Stimulated activated CD8-positive, alpha-beta memory T cell treated with anti-CD3 and anti-CD28 coated beads, Interleukin-12 subunit alpha, Interleukin-12 subunit beta, amount 100 ng/mL, for 24 hours (primary cell): ENCODE data around the gene FOXP1.

ENCODE experiments used
- DNase-seq: peaks from one replicate; pipeline ENCODE4 v3.0.0-alpha.2; 2020; ENCODE audit errors: extremely low read depth

Gene FOXP1

GRCh38 chr3:71583566-71584393 lies at the start of gene FOXP1:
Gene FOXP1, minus strand, starts transcription at chr3:71583728. Its CDS starts 385,347 bp downstream, at chr3:71198381.
- DNase-seq = peak; percentile 26

DNA sequence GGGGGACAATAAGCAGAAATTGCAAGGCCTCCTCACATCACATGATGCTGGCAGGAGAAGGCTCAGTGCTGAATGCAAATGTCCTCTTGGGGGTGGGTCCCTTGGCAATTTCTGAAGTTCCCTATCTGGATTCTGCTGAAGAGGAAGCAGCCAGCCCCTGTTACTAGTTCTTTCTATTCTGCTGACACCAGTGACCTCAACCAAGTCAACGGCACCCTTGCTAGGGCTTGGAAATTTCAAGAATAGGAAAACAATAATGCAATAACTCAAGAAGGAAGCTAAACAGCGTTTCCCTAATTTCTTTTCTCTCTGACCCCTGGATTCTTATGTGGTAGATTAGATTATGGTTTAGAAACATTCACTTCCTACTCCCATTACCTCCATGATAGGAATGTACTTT lies 46.2 kb upstream of the FOXP1 start:
- no peak for DNase-seq

GRCh38 chr3:71629289-71629688 lies 45.8 kb upstream of the FOXP1 start:
- DNase-seq = no peak

DNA sequence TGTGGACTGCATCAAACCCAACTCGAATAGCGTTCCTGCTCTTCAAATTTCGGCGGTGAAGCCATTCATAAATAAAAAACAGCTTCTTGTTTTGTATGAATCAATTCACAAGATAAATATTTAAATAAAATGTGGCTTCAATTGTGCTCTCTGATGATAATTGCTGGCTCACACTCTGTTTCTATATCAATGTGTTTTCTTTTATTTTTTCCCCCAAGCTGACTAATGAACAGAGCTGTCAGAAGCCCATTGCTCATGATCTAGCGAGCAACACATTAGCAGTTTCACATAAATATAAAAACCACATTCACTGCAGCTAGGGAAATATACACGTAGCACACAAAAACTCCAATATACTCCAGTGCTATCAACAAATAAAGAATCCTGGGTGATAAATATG lies 45.0 kb upstream of the FOXP1 start:
- DNase-seq = no peak

DNA sequence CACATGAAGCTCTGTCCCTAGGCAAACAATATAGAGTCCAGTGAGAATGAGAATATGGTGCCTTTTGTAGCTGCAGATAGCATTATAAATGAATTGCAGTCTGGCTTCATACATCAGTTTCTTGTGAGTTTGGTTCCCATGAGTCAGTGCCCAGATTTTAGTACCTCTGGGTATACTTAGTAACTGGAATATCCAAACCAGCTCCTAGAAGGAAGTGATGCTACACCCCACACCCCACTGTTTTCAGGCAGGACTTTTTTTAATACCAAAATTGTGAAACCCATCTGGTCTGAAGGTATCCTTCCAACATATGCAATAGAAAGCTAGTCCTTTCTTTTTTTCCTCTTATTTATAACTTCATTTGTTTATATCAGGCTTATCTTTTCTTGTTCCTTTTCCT lies 42.1 kb upstream of the FOXP1 start:
- DNase-seq = no peak

DNA sequence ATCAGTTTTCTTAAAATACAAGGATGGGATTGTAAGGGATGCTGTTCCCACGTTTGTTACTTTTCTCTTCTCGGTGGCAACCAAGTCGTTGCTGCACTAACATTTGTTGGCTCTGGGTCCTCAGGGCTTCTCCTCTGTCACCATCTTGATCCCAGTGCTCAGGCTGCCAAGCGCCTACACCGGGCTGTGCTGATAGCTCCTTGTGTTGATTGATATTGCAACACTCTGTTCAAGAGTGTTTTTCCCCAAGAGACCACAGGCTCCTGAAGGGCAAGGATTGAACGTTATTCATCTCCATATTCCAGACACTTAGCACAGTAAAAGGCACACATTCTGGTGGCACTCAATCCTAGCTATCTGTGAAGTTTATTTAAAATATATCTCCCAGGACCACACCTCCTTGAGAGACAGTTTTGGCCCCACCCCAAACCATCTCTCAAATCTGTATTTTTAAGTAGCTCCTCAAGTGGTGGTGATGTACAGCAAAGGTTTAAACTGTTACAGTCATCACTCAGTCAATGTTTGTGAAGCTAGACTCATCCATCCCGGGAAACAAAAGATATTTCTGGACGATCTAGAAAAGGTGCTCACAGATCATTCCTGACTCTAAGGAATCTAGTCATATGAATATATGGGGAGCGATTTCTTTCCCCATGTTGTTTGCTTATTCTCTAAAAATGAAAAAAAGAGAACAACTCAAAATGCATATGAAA lies 38.5 kb upstream of the FOXP1 start:
- DNase-seq = no peak

- no peak for DNase-seq
Measured at GRCh38 chr3:71618538-71618937, 35.0 kb upstream of the FOXP1 start.

DNA sequence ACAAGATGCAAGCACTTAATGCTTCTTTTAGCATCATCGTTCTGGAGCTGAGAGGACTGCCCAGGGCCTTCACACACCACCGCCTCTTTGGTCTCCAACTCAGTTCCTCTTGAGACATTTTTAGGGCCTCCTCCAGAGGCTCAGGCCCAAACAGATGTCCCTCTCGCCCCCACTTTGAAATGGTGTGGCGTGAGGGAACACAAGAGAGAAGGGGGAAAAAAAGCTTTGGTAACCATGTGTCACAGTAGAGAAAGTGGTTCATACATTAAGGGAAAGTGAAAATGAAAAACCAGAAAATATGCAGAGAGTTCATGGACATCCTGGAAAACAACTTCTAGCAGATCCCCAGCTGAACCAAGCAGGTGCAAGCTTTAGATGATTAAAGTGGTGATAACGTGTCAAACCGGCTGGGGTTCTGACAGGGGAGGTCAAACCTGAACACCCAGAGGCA lies 33.1 kb upstream of the FOXP1 start:
- no peak for DNase-seq

- DNase-seq = no peak
Measured at GRCh38 chr3:71614869-71615268, 31.3 kb upstream of the FOXP1 start.

DNA sequence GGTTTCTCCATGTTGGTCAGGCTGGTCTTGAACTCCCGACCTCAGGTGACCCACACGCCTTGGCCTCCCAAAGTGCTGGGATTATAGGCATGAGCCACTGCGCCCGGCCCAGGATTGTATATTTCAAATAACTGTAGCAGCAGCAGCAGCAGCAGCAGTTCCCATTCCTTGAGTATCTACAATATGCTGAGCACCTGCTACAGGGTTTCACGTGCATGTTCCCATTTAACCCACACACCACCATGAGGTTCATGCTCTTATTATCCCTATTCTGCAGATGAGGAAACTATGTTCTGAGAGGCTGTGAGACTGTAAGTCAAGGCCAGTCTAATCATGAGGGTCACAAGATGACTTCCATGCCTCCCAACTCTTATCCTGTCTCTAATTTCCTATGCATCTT lies 30.9 kb upstream of the FOXP1 start:
- DNase-seq = no peak

DNA sequence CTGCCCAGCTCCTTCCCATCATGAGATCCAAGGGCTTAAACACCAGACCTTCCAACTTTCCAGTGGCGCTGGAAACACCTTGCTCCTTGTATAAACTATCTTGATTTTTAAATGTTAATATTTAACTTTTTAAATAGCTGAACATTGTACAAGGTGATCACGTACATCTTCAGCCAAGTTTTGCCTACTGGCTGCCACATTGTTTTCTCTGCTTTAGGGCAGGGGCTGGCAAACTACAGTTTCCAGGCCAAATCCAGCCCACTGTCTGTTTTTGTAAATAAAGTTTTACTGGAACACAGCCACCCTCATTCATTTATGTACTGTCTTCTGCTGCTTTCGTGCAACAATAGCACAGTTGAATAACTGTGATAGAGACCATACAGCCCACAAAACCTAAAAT lies 27.6 kb upstream of the FOXP1 start:
- DNase-seq = no peak

- DNase-seq = no peak
Measured at GRCh38 chr3:71607364-71607763, 23.8 kb upstream of the FOXP1 start.

DNA sequence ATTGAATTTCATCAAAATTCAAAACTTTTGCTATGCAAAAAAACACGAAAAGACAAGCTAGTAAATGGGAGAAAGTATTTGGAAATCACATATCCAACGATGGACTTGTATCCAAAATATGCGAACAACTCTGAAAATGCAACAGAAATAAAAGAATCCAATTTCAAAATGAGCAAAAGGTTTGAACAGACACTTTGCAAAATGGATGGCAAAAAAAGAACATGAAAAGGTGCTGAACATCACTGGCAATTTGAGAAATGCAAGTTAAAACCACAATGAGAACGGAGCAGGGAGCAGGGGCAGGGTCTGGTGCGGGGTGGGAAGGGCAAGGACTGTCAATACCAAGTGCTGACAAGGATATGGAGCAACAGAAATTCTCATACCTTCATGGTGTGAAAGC lies 23.1 kb upstream of the FOXP1 start:
- DNase-seq = no peak

GRCh38 chr3:71602256-71602655 lies 18.7 kb upstream of the FOXP1 start:
- DNase-seq = no peak

- DNase-seq = no peak
Measured at GRCh38 chr3:71601811-71602210, 18.3 kb upstream of the FOXP1 start.

GRCh38 chr3:71600646-71601288 lies 17.2 kb upstream of the FOXP1 start:
- no peak for DNase-seq

GRCh38 chr3:71599416-71599815 lies 15.9 kb upstream of the FOXP1 start:
- no peak for DNase-seq

DNA sequence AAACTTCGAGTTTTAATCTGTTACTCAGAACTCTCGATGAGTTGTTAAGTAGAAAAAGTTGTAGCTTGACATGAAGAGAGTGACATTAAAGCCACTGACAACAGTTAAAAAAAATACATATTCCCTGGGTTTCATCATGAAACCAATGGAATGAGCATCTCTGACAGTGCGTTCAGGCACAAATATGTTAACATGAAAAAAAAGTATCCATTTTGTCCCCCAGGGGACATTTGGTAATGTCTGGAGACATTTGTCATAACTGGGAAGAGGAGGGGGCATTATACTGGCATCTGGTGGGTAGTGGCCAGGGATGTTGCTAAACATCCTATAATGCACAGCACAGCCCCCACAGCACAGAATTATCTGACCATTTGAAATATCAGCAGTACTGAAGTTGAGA lies 14.8 kb upstream of the FOXP1 start:
- DNase-seq = no peak

- no peak for DNase-seq
Measured at GRCh38 chr3:71597286-71597685, 13.8 kb upstream of the FOXP1 start.

DNA sequence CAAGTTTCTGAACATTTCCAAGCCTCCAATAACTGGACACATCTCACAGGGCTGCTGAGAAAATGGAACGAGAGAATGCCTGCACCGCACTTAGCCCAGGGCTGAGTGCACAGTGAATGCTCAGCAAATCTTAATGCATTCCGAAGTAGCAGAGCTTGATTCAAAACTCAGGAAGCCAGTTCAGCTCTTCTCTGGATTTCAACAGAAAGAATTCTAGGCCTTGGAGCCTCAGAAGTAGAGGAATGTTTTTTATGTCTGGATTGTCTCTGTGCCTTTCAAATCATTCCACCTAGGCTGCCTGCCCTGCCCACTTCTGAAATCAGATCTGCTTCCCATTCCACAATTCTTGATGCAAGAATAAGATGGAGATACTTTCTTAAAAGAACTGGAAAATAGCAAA lies 9.6 kb upstream of the FOXP1 start:
- DNase-seq = no peak

- DNase-seq = no peak
Measured at GRCh38 chr3:71591101-71591500, 7.6 kb upstream of the FOXP1 start.

- DNase-seq = no peak
Measured at GRCh38 chr3:71589132-71589531, 5.6 kb upstream of the FOXP1 start.

DNA sequence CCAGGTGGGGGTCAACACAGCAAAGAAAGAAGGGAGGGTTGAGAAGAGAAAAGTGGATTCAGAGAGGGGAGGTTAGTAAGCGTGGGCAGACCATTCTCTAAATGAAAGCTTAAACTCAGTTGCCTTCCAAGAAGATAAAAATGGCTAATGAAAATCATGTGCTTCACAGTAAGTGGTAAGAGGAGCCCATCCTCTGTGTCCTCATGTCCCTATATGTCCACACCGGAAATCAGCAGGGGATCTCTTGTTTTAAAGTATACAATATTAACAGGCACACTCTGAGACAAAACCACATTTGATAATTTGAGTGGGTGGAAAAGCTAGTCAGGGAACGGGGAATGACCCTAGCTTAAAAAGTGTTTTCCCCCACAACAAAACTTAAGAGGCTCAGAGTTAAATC lies 4.4 kb upstream of the FOXP1 start:
- DNase-seq = no peak
